GM18502 (cell line): ENCODE data around the gene CHAF1B.

Source experiments
- ATAC-seq: cut with Tn5 transposase; IDR thresholded peaks from one replicate; pipeline ENCODE4 v1.9.1; 2021; ENCODE audit warnings: mild to moderate bottlenecking; ENCODE audit not compliant: unreplicated experiment, poor library complexity

The CHAF1B gene

DNA sequence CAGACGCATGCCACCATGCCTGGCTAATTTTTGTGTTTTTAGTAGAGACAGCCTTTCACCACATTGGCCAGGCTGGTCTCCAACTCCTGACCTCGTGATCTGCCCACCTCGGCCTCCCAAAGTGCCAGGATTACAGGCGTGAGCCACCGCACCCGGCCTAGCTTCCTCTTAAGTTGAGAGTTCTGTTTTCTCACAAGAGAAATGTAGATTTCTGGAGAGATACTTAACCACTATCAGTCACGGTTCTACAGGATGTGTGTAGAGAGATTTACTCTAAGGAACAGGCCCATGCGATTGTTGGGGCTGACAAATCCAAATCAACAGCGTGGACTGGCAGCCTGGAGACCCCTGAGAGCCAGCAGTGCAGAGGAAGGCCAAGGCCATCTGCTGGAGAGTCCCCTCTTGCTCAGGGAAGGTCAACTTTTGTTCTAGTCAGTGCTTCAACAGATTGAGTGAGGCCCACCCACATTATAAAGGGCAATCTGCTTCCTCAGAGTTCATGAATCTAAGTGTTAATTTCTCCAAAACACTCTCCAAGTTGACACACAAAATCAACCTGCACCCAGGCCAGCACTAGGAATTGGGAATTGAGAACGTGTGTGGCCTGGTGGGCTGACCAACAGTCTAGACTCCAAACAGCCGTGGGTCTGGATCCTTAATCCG is 38.7 kb downstream of the CHAF1B start:
- no peak for ATAC-seq

DNA sequence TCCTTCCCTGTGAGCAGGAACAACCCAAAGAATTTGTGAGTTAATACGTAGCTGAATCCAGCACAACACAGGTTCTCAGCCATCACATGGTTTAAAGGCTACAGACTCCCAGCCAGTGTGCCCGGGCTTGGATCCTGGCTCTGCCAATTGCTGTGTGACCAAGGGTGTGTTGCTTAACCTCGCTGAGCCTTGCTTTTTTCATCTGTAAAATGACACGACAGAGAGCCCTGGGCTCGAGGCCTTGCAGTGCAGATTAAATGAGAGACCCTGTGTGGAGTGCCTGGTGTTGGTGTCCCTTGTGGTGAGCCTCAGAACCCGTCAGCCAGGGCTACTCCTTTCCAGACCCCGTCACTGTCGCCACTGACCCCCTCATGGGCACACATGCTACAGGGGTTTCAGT is 39.4 kb downstream of the CHAF1B start:
- no peak for ATAC-seq

DNA sequence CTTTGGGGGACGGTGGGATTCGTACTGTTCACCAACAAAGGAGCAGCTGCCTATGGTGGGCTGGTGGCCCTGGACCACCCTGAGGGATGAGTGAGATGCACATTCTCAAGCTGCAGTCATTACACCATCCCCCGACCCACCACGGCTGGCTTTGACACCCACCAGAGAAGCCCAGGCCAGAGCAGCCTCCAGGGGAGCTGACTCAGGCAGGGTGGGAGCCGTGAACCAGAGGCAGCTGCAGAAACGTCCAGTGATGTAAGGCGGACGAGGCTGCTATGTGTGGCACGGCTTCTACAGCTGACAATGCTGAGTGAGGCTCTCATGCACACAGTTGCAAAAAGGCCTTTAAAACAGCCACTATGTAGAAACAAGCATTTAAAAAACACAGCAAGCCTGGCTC is 40.1 kb downstream of the CHAF1B start:
- ATAC-seq = no peak

DNA sequence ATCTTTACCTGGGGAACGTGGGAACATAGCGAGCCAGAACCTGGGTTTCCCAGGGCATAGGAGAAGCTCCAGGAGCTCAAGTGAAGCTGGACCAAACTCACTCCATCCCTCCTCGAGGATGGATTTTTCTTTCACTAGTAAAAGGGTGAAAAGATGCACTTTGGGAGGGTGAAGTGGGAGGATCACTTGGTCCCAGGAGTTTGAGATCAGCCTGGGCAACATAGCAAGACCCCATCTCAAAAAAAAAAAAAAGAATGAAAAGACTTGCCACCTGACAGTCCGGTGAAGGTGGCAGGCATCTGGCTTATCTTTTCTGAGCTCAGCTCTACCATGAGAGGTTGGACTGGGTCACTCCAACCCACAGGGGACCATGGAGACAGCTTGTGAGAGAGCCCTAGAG is 42.3 kb downstream of the CHAF1B start:
- no peak for ATAC-seq

DNA sequence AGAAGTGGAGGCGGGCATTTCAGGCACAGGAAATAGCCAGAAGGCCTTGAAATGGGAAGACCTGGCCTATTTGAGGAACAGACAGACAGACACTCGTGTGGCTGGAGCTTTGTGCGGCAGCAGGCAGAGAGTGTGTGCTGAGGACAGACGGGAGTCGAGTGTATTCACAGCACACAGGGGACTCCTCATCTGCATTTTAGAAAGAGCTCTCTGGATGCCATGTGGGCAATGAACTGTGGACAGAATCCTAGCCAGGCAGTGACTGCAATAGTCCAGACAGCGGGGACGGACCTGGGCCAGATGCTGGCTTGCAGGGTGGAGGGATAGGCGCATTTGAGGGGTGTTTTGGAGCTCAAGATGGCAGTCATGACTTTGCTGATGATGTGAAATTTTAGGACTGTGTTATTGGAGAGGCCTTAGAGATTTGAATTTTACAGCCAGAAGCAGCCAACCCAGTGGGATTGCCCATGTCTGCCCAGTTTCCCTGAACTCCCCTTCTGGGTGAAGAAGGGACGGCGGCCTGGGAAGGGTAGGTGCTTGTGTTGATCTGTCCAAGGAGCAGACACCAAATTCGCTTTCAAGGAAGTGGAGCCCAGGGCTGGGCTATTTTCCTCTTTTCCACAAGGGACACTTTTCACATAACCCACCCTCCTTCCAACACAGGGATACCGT is 43.7 kb downstream of the CHAF1B start:
- ATAC-seq = no peak

DNA sequence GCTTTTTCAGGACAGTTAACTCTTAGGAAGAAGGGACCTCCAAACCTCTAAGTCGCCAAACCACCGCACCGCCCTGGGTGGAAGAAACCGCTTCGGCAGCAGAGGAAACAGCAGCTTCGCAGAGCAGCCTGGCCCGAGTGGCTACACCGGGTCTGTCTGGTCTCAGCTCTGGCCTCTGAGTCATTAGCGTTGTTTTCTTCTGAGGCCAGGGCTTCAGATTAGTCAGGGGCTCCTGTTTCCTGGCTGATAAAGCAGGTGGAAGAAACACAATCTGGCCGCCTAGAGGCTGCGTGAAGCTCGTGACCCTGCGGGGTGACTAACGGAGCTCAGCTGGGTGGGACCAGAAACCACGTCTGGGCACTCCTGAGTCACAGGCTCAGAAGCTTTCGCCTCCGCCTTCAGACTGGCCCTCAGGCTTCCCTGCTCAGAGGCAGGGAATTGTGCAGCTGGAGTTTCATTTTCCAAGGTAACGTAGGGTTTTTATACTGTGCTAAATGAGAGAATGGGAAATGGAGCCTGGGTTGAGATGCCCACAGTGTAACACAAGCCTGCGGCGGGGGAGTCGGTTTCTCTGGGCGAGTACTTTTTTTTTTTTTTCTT is 44.9 kb downstream of the CHAF1B start:
- ATAC-seq = peak; percentile 91

DNA sequence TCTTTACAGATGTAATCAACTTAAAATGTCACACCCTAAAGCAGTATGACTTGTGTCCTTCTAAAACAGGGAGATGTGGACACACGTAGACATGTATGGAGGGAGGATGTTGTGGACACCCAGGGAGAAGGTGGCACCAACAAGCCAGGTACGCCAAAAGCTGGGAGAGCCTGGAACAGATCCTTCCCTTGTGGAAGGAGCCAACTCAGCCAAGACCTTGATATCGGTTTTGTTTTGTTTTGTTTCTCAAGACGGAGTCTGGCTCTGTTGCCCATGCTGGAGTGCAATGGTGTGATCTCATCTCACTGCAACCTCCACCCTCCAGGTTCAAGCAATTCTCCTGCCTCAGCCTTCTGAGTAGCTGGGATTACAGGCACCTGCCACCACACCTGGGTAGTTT is 45.6 kb downstream of the CHAF1B start:
- ATAC-seq = no peak

DNA sequence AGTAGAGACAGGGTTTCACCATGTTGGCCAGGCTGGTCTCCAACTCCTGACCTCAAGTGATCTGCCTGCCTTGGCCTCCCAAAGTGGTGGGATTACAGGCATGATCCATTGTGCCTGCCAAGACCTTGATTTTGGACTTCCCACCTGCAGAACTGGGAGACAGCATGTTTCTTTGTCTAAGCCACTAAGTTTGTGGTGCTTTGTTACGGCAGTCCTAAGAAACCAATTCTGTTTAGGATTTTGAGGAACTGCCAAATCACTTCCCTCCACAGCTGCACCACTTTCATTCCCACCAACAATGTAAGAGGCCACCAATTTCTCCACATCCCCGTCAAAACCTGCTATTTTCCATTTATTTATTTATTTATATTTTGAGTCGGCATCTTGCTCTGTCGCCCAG is 46.1 kb downstream of the CHAF1B start:
- no peak for ATAC-seq

DNA sequence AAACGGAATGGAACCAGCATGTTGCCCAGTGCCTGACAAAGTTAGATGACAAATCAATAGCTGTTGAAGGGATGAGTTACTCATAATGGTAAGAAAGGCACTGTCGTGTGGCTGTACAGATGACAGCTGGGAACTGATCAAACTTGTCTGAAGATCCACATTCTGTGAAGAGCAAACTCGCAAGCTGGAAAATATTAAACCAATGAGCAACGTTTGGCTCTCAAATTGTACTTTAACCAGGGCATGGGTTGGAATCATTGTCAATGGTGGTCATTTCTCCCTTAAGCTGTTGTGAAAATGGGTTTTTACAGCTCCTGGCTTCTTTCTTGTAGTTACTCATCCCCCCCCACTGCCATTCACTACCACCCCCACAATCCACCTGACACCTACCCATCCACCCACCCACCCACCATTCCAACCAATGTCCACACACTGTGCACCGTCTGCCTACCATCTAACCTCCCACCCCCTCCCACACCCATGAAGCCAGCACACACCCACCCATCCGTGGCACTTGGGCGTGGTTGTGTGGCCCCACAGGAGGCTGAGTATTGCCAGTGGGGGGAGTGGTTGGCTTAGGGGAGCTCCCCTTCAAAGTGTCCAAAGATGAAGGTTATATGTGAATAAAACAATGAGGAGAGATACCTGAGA is 48.0 kb downstream of the CHAF1B start:
- ATAC-seq = no peak

DNA sequence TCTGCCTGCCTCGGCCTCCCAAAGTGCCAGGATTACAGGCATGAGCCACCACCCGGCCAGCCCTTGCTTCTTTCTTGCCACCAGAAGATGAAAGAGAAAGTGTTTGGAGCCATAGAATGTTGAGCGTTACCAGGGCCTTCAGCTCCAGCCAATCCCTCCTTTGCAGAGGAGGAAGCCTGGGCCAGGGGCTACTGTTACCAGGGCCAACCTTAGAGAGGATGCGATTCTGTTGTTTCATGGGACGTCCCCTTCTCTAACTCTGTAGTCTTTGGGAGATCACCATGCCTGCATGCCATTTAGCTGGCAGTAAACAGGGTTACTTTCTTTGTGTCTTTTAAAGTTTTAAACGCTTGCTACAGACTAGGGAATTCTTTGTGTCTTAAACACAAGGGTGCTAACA is 49.0 kb downstream of the CHAF1B start:
- no peak for ATAC-seq

DNA sequence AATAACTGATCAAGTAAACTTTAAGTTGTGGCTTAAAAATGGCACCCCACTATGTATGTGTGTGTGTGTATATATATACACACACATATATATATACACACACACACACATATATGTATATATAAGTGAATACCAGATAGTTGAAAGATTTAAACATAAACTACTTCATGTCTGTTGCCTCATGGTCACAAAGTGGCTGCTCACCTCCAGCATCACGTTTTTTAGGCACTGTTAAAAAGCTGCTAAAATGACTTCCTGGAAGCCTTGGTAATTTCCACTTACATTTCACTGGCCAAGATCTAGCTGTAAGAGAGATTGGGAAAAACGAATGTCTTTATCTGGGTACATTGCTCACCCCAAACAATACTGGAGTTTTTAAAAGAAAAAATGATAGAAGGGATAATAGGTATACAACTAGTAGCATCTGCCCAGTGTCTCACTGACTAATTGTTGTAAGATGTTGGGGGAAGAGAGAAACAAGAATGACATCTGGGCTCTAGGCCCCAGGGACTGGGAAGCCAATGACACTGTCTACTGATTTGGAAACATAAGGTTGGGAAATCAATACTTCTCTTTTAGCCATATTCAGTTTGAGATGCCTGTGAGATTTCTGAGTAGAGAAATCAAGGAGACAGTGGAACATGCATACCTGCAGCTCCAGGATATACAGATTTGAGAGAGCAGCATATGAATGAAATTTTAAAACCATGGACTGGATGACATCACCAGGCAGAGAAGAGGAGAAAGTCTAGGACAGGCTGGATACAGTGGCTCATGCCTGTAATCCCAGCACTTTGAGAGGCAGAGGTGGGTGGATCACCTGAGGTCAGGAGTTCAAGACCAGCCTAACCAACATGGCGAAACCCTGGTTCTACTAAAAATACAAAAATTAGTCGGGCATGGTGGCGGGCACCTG is 51.9 kb downstream of the CHAF1B start:
- ATAC-seq = no peak

DNA sequence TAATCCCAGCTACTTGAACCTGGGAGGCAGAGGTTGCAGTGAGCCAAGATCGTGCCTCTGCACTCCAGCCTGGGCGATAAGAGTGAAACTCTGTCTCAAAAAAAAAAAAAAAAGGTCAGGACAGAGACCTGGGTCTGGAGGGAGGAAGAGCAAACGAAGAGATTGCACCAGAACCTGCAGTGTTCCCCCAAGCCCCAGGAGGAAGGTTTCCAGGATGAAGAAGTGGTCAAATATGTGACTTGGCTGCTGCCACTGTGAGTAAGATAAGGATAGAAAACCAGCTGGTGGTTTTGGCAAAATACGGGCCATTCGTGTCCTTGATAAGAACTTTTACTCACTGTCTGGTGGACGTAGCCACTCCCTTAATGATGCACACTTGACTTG is 52.5 kb downstream of the CHAF1B start:
- ATAC-seq = no peak

DNA sequence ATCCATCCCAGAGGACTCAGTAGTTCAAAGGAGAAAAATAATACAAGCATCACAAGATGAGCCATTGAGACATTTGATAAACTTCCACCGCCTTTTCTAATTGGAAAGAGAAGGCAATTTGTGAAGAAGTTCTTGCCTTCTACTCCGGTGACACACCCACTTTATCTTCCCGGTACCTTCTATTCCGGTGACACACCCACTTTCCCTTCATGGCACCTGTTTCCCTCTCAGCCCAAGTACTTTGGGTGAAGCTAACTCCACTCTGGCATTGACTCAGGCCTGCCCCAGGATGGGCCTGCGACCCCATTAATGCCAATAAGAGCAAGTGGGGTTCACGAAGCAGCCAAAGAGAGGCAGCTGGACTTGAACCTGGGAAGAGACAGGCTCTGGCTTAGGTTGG is 56.5 kb downstream of the CHAF1B start:
- no peak for ATAC-seq

DNA sequence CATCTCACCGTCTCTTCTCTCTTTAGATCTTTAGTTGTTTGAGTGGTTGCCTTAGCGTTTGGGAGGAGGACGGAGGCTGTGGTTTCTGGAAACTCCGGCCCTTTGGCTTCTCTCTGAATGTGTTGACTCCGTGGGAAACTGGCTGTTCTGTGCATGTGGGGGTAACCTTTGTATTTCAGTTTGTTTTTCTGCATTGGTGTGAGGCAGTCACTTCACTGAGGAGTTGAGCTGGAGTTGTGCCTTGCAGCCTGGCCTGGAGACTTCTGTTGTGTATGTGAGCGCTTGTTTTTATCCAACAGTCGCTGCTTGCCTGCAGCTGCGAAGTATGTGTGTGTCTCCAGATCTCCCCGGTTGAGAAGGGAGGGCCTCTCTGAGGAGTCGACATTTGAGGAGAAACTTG is 61.1 kb downstream of the CHAF1B start:
- no peak for ATAC-seq

DNA sequence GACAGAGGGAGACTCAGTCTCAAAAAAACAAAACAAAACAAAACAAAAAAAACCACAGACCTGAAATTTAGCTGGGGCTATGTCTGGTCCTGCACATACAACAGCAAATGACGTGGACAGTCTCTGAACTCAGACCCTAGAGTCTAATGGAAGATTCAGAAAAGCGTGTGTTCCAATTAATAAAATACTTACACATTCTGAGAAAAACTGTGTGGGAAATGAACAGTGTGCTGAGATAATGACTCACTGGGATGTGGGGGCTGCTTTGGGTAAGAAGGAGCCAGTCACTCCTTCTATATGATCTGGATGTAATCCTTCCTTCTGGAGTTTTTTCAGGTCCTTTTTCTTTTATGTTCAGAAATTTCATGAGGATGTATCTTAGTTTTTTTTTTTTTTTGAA is 65.3 kb downstream of the CHAF1B start:
- ATAC-seq = no peak

DNA sequence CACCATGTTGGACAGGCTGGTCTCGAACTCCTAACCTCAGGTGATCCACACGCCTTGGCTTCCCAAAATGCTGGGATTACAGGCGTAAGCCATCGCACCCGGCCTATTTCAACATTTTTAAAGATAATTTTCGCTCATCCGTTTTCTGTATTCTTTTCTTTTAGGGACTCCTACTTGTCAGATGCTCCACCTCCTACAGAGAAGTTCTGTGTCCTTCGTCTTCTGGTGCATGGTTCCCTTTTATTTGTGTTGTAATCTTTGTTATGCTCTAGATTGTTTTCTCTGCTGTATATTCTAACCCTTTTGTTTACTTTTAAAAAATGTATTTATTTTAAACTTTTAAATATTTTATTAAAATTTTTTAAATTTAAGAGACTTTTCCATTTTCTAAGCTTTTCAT is 66.3 kb downstream of the CHAF1B start:
- ATAC-seq = no peak

DNA sequence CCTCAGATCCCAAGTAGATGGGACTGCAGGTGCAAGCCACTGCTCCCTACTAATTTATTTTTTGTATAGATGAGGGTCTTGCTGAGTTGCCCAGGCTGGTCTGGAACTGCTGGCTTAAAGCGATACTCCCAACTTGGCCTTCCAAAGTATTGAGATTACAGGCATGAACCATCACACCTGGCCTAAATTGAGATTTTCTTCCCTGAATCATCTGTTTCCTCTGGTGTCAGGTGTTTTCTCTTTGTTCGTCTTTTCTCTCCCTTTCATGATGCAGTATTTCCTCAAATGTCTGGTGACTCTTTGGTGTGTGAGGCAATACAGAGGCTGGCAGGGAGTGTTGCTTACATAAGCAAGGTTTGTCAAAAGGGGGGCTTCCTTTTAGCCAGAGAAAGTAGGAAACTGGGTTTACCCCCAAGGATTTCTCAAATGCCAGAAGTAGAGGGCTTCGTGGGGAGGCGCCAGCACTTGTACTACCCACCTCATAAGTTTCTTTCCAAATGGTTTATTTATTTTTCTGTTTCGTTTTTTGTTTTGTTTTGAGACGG is 67.2 kb downstream of the CHAF1B start:
- ATAC-seq = no peak

DNA sequence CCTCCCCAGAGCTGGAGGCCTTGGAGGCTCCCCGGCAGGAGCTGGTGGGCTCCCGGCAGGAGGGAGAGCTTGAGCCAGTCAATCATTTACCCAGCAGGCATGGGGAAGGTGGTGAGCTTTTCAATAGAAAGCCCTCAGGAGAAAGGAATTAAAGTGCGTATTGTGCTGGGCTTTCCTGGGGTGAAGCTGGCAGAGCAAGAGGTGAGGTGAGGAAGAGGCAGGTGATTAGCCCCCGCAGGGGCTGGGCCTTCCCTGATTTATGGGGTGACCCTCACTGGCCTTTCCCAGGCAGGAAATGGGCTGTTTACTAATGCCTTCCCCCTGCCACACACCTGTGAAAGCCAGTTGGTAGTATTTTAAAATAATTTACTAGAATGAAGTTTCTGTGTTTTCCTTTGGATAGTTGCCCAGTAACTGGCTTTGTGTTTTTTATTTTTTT is 68.9 kb downstream of the CHAF1B start:
- no peak for ATAC-seq

DNA sequence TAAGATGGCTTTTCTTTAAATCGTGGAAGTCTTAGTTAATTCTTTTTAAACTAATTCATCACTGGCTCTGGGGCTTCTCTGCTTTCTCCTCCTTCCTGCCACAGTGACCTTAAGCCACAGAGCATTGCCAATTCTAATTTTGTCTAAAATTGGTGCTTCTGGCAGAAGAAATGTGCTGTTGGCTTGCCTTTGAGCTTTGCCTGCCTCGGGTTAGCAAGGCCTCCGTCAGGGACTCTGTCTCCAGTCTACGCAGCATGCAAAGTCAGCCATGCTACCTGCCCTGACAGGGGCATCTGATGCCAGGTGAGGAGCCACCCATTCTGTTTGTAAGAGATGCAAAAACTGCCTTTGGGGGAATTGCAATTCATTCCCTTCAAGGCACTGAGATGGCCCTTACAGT is 69.5 kb downstream of the CHAF1B start:
- ATAC-seq = no peak

DNA sequence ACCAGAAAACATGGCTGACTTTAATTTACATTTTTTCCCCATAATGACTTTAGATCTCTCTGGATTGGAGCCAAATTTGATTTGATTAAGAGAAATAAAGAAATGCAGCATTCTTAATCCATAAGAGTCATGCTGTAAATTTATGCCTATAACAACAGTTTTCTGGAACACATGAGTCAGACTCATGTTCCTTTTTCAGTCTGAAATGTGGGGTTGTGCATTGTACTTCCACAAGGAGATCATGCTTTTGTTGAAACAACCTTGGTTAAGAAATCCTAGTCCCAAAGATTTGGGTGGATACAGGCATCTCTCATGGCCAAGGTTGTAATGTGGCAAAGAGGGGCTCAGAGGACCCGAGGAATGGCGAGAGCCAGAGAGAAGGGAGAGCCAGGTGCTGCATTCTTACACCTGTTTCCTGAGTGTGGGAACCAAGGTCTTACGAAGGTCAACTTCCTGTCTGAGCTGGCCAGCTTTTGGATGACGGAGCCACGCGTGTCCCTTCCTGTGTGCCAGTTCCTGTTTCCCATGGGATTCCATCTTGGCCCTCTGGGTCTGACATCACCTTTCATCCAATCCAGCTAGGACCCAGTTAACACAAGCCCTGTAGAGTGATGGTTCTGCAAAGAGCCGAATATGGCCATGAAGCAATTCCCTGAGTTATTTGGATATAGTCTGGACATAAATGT is 71.7 kb downstream of the CHAF1B start:
- ATAC-seq = no peak
